Skeletal muscle tissue (tissue), 4 donors: ENCODE results near the gene ARHGEF28. TPM values are rescaled to one million over a fixed set of nuclear protein-coding genes. Genes with fewer than 3 reads are reported as not detected.

Experiments used
- H3K27ac ChIP-seq: one replicate; pipeline ENCODE4 v1.7.0; 2013; ENCODE audit warnings: mild to moderate bottlenecking, low read depth, low read length, inconsistent platforms
- H3K27me3 ChIP-seq, 3 donors: one replicate each; pipeline ENCODE4 v1.7.0; 2013; ENCODE audit warnings: low read length in 3 of 3; ENCODE audit not compliant: control insufficient read depth in 3 of 3, insufficient read depth in 3 of 3
- H3K36me3 ChIP-seq, 3 donors: one replicate each; pipeline ENCODE4 v1.7.0; 2013; ENCODE audit warnings: low read length in 3 of 3; ENCODE audit not compliant: control insufficient read depth in 3 of 3, insufficient read depth in 3 of 3
- H3K4me1 ChIP-seq, 3 donors: one replicate each; pipeline ENCODE4 v1.7.0; 2013; ENCODE audit warnings: low read length in 3 of 3, mild to moderate bottlenecking in 3 of 3; ENCODE audit not compliant: control insufficient read depth in 3 of 3, insufficient read depth in 3 of 3
- H3K4me3 ChIP-seq, 3 donors: one replicate each; pipeline ENCODE4 v1.7.0; 2013; ENCODE audit warnings: low read length in 3 of 3
- H3K9ac ChIP-seq, 3 donors: one replicate each; pipeline ENCODE4 v1.7.0; 2013; ENCODE audit warnings: low read length in 3 of 3, mild to moderate bottlenecking in 3 of 3, moderate library complexity in 2 of 3, low read depth in 1 of 3
- H3K9me3 ChIP-seq, 3 donors: one replicate each; pipeline ENCODE4 v1.7.0; 2013; ENCODE audit warnings: low read length in 3 of 3; ENCODE audit not compliant: control insufficient read depth in 3 of 3
- total RNA-seq: library from RNA; depleted of rRNA; stranded (reverse); fragments of >200 nt; gene quantifications from one replicate; pipeline ENCODE4 v1.2.3, GENCODE V29; 2014
- donor health status: Osteomylitis.

Gene ARHGEF28
- total RNA-seq, 1 donor from 2014 or later: 8.4 TPM

- H3K36me3 ChIP-seq: no peaks in the 10 kb centered on the region
- no peaks in the 10 kb centered on the region for H3K9me3 ChIP-seq
- no peak overlapping the region for H3K4me3 ChIP-seq
- H3K9ac ChIP-seq: no peak overlapping the region
- no peaks in the 10 kb centered on the region for H3K27me3 ChIP-seq
- H3K4me1 ChIP-seq: peaks cover 0 to 7% (median 3%) of the 10 kb centered on the region in 3 donors
- H3K27ac ChIP-seq: no peak overlapping the region
Measured at GRCh38 chr5:73745836-73746235, 119.8 kb downstream of the ARHGEF28 start.

- no peaks in the 10 kb centered on the region for H3K9me3 ChIP-seq
- H3K36me3 ChIP-seq: no peaks in the 10 kb centered on the region
- H3K27me3 ChIP-seq: no peaks in the 10 kb centered on the region
- H3K9ac ChIP-seq: no peak overlapping the region
- no peak overlapping the region for H3K4me3 ChIP-seq
- no peak overlapping the region for H3K27ac ChIP-seq
- H3K4me1 ChIP-seq: peaks cover 0 to 7% (median 3%) of the 10 kb centered on the region in 3 donors
Measured at GRCh38 chr5:73746608-73747007, 120.6 kb downstream of the ARHGEF28 start.

- Histone ChIP-seq H3K27me3 (no peaks in the 10 kb centered on the region), H3K36me3 (no peaks in the 10 kb centered on the region), H3K4me1 (peaks cover 0 to 7% (median 3%) of the 10 kb centered on the region in 3 donors), H3K9me3 (no peaks in the 10 kb centered on the region), H3K4me3 (no peak overlapping the region), H3K9ac (no peak overlapping the region), H3K27ac (peak overlapping the region; percentile 50)
Measured at GRCh38 chr5:73747696-73748380, 121.8 kb downstream of the ARHGEF28 start.

- H3K4me3 ChIP-seq: no peak overlapping the region
- no peak overlapping the region for H3K9ac ChIP-seq
Measured at GRCh38 chr5:73748510-73749400, 122.8 kb downstream of the ARHGEF28 start.

GRCh38 chr5:73749485-73750270 is 123.7 kb downstream of the ARHGEF28 start:
- H3K4me3 ChIP-seq: no peak overlapping the region
- peaks cover 0 to 7% (median 3%) of the 10 kb centered on the region in 3 donors for H3K4me1 ChIP-seq
- no peak overlapping the region for H3K9ac ChIP-seq
- no peaks in the 10 kb centered on the region for H3K36me3 ChIP-seq
- no peaks in the 10 kb centered on the region for H3K9me3 ChIP-seq
- H3K27me3 ChIP-seq: no peaks in the 10 kb centered on the region
- H3K27ac ChIP-seq: peak overlapping the region; percentile 50

More at GRCh38 chr5:73748510-73749400, 122.8 kb downstream of the ARHGEF28 start:
- Histone ChIP-seq H3K36me3 (no peaks in the 10 kb centered on the region), H3K27ac (peak overlapping the region; percentile 50), H3K9me3 (no peaks in the 10 kb centered on the region), H3K4me1 (peaks cover 0 to 7% (median 3%) of the 10 kb centered on the region in 3 donors), H3K27me3 (no peaks in the 10 kb centered on the region)

GRCh38 chr5:73751254-73751914 is 125.4 kb downstream of the ARHGEF28 start:
- Histone ChIP-seq H3K9me3 (no peaks in the 10 kb centered on the region), H3K27me3 (no peaks in the 10 kb centered on the region), H3K4me1 (peaks cover 0 to 7% (median 3%) of the 10 kb centered on the region in 3 donors), H3K36me3 (no peaks in the 10 kb centered on the region), H3K9ac (no peak overlapping the region), H3K27ac (no peak overlapping the region), H3K4me3 (no peak overlapping the region)

- Histone ChIP-seq H3K9me3 (no peaks in the 10 kb centered on the region), H3K36me3 (no peaks in the 10 kb centered on the region), H3K4me1 (peaks cover 0 to 7% (median 0%) of the 10 kb centered on the region in 3 donors), H3K9ac (no peak overlapping the region), H3K27ac (no peak overlapping the region), H3K27me3 (no peaks in the 10 kb centered on the region), H3K4me3 (no peak overlapping the region)
Measured at GRCh38 chr5:73754254-73754653, 128.3 kb downstream of the ARHGEF28 start.

- Histone ChIP-seq H3K9me3 (no peaks in the 10 kb centered on the region), H3K36me3 (no peaks in the 10 kb centered on the region), H3K9ac (no peak overlapping the region), H3K4me3 (no peak overlapping the region), H3K27ac (no peak overlapping the region), H3K27me3 (no peaks in the 10 kb centered on the region), H3K4me1 (no peaks in the 10 kb centered on the region)
Measured at GRCh38 chr5:73757416-73757815, 131.4 kb downstream of the ARHGEF28 start.

GRCh38 chr5:73759771-73760170 is 133.8 kb downstream of the ARHGEF28 start:
- H3K27me3 ChIP-seq: no peaks in the 10 kb centered on the region
- H3K4me3 ChIP-seq: no peak overlapping the region
- H3K9ac ChIP-seq: no peak overlapping the region
- H3K9me3 ChIP-seq: no peaks in the 10 kb centered on the region
- no peaks in the 10 kb centered on the region for H3K36me3 ChIP-seq
- H3K4me1 ChIP-seq: no peaks in the 10 kb centered on the region
- peak overlapping the region; percentile 32 for H3K27ac ChIP-seq
